Type B pancreatic cell (in vitro differentiated cells): Measurements from ENCODE around the gene TFIP11. TPM values are rescaled to one million over a fixed set of nuclear protein-coding genes. Genes with fewer than 3 reads are reported as not detected.

Experiments
- DNase-seq: peaks from one replicate; pipeline ENCODE4 v3.0.0; 2021; ENCODE audit warnings: mixed read lengths; ENCODE audit not compliant: unreplicated experiment; ENCODE audit errors: extremely low spot score
- H3K27ac Mint-ChIP-seq: 2 replicates; pipeline ENCODE4 v1.8.0; 2021; ENCODE audit warnings: mild to moderate bottlenecking, mixed read lengths
- H3K27me3 Mint-ChIP-seq: 2 replicates; pipeline ENCODE4 v1.8.0; 2021; ENCODE audit warnings: mixed read lengths
- H3K36me3 Mint-ChIP-seq: 2 replicates; pipeline ENCODE4 v1.8.0; 2021; ENCODE audit warnings: mixed read lengths
- H3K4me1 Mint-ChIP-seq: one replicate; pipeline ENCODE4 v1.8.0; 2021; ENCODE audit warnings: mixed read lengths; ENCODE audit not compliant: unreplicated experiment
- H3K4me3 Mint-ChIP-seq: 2 replicates; pipeline ENCODE4 v1.8.0; 2021; ENCODE audit warnings: mild to moderate bottlenecking, mixed read lengths
- H3K9me3 Mint-ChIP-seq: 2 replicates; pipeline ENCODE4 v1.8.0; 2021; ENCODE audit warnings: mixed read lengths
- total RNA-seq: library from RNA; stranded (reverse); gene quantifications from 2 replicates; pipeline ENCODE4 v1.2.1, GENCODE V29; 2021; ENCODE audit warnings: low replicate concordance
- TF ChIP-seq, protein P1 (sequence below): fragments of 200-600 bp; sonication (generic); conservative IDR thresholded peaks from 2 replicates; pipeline ENCODE4 v1.5.0; 2021; ENCODE audit warnings: antibody characterized with exemption, mild to moderate bottlenecking

Gene TFIP11
- total RNA-seq, 1 donor from 2014 or later, result 32.7 TPM

DNA sequence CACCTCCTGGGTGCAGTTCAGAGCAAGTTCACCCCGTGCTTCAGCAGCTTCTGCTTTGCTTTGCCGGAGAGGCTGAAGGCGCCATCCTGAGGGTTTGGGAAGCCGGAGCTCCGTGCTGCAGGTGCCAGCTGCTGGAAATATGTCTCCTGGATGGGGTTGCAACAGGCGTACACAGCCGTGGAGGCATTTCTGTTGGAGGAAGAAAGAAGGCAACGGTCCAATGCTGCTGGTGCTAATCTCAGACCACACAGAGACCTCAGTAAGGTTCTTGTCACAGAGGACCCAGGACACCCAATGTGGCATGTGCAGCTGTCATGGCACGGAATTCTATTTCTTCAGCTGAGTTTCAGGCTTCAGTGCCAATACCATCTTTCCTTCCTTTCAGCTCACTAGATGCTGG is 59.1 kb downstream of the TFIP11 start:
- H3K27me3 Mint-ChIP-seq, result no peaks in the 10 kb centered on the region
- TF ChIP-seq, protein P1, sequence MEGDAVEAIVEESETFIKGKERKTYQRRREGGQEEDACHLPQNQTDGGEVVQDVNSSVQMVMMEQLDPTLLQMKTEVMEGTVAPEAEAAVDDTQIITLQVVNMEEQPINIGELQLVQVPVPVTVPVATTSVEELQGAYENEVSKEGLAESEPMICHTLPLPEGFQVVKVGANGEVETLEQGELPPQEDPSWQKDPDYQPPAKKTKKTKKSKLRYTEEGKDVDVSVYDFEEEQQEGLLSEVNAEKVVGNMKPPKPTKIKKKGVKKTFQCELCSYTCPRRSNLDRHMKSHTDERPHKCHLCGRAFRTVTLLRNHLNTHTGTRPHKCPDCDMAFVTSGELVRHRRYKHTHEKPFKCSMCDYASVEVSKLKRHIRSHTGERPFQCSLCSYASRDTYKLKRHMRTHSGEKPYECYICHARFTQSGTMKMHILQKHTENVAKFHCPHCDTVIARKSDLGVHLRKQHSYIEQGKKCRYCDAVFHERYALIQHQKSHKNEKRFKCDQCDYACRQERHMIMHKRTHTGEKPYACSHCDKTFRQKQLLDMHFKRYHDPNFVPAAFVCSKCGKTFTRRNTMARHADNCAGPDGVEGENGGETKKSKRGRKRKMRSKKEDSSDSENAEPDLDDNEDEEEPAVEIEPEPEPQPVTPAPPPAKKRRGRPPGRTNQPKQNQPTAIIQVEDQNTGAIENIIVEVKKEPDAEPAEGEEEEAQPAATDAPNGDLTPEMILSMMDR, result no peak
- DNase-seq, result no peak
- no peak overlapping the region for H3K27ac Mint-ChIP-seq
- no peaks in the 10 kb centered on the region for H3K9me3 Mint-ChIP-seq
- no peak overlapping the region for H3K4me3 Mint-ChIP-seq
- peaks cover 3% of the 10 kb centered on the region for H3K36me3 Mint-ChIP-seq
- H3K4me1 Mint-ChIP-seq, result no peaks in the 10 kb centered on the region

DNA sequence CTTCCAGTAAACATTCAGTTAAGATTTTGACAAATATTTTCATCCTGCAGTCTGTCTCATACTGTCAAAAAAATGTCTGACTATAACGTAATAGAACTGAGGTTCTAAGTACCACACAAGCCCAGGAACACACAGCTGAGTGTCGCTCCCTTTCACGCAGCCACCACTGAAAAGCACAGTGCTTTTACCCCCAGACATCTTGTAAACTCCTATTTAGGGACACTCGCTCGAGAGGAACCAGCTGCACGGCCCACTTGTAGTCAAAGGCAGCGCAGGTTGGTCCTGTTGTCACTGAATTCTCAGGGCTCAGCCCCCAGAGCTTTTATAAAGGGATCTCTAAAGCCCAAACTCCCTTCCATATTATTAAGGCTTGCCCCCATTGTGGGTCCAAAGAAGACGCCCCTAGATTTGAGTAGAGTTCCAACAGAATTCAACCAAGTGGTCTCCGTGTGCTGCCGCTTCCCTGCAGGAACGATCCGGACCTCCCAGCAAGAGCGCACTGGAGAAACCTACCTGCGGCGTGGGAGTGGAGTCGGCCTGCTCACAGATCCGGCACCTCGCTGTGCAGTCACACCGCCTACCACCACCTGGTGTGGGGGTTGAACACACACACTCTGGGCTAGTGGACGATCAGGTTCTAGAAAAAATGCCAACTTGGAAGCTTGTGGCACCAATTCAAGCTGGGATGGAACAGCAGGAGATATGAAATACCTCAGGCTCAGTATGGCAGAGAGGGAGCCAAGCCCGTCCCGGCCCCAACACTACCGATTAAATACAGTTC is 59.8 kb downstream of the TFIP11 start:
- Mint-ChIP-seq H3K9me3 (no peaks in the 10 kb centered on the region), H3K36me3 (peaks cover 3% of the 10 kb centered on the region), H3K27me3 (no peaks in the 10 kb centered on the region), H3K4me1 (no peaks in the 10 kb centered on the region), H3K4me3 (no peak overlapping the region), H3K27ac (no peak overlapping the region)
- TF ChIP-seq, protein P1, result no peak
- DNase-seq, result no peak

DNA sequence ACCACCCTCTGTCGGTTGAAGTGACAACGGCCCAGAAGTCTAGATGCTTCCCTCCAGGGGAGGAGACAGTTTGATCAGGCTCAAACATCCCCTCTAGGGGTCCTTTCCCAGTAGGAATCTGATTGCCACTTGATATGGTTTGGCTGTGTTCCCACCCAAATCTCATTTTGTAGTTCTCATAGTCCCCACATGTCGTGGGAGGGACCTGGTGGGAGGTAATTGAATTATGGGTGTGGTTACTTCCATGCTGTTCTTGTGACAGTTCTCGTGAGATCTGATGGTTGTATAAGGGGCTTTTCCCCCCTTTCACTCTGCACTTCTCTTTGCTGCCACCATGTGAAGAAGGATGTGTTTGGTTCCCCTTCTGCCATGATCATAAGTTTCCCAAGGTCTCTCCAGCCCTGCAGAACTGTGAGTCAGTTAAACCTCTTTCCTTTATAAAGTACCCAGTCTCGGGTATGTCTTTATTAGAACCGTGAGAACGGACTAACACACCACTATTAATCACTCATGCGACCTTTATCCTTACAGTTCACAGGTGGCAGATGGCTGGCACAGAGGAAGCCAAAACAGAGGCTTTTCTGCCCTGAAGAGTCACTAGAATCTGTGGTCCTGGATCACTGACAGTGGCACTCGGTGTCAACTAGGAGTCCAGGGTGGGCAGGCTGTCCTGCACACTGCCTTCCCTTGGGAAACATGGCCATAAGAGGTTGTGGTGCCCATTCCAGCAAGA is 61.7 kb downstream of the TFIP11 start:
- Mint-ChIP-seq H3K4me1 (no peaks in the 10 kb centered on the region), H3K9me3 (no peaks in the 10 kb centered on the region), H3K27ac (no peak overlapping the region), H3K4me3 (no peak overlapping the region), H3K36me3 (peaks cover 3% of the 10 kb centered on the region), H3K27me3 (no peaks in the 10 kb centered on the region)
- TF ChIP-seq, protein P1, result no peak
- no peak for DNase-seq

DNA sequence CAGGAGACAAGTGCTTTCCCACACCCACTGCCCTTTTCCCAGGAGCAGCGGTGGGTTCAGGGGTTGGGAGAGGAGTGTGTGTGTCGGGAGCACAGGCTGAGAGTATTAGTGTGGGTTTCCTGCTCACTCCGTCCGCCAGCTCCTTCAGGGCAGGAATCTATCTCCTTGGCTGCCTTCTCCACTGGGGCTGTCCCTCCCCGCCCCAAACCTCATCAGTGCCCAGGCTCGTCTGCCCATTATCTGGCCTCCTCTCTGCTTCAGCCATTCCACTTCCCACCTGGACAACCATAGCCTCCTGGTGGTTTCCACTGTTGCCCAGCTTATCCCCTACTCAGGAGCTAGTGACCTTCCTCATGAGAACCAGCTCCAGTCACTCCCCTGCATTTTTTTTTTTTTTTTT is 63.3 kb downstream of the TFIP11 start:
- TF ChIP-seq, protein P1, result no peak
- Mint-ChIP-seq H3K36me3 (peaks cover 3% of the 10 kb centered on the region), H3K4me3 (no peak overlapping the region), H3K27me3 (no peaks in the 10 kb centered on the region), H3K9me3 (no peaks in the 10 kb centered on the region), H3K27ac (no peak overlapping the region), H3K4me1 (no peaks in the 10 kb centered on the region)
- DNase-seq, result no peak

DNA sequence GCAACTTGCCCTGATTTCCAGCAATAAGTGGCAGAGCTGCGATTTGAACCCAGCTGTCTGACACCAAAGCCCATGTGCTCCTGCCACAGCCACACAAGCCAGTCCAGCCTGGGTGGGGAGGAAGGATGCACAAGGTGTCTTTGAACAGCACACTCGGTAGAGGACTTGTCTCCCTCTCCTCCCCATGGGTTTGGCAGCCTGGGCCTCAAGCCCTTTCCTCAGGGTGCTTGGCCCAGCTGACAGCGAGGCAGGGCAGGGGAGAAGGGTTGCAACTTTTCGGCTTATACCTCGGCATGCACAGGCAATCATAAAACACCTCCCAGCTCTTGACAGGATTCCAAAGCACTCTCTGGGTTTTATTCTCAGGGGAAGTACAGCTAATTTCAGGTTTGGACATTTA is 63.9 kb downstream of the TFIP11 start:
- TF ChIP-seq, protein P1, result no peak
- Mint-ChIP-seq H3K4me3 (no peak overlapping the region), H3K4me1 (no peaks in the 10 kb centered on the region), H3K27me3 (no peaks in the 10 kb centered on the region), H3K9me3 (no peaks in the 10 kb centered on the region), H3K36me3 (peaks cover 3% of the 10 kb centered on the region), H3K27ac (no peak overlapping the region)
- no peak for DNase-seq
